Osteocyte (in vitro differentiated cells): ENCODE measurements around the gene UNKL. TPM values are rescaled to one million over a fixed set of nuclear protein-coding genes. Genes with fewer than 3 reads are reported as not detected.

ENCODE experiments used
- DNase-seq: peaks from one replicate; pipeline ENCODE4 v3.0.0; 2021; ENCODE audit warnings: mixed read lengths; ENCODE audit not compliant: unreplicated experiment; ENCODE audit errors: extremely low spot score
- H3K27ac Mint-ChIP-seq: one replicate; pipeline ENCODE4 v1.8.0; 2021; ENCODE audit warnings: mild to moderate bottlenecking, mixed read lengths; ENCODE audit not compliant: unreplicated experiment
- H3K27me3 Mint-ChIP-seq: one replicate; pipeline ENCODE4 v1.8.0; 2021; ENCODE audit warnings: mixed read lengths; ENCODE audit not compliant: unreplicated experiment
- H3K36me3 Mint-ChIP-seq: one replicate; pipeline ENCODE4 v1.8.0; 2021; ENCODE audit warnings: mixed read lengths; ENCODE audit not compliant: unreplicated experiment
- H3K4me1 Mint-ChIP-seq: one replicate; pipeline ENCODE4 v1.8.0; 2021; ENCODE audit warnings: mixed read lengths; ENCODE audit not compliant: unreplicated experiment
- H3K4me3 Mint-ChIP-seq: one replicate; pipeline ENCODE4 v1.8.0; 2021; ENCODE audit warnings: mild to moderate bottlenecking, moderate library complexity, mixed read lengths; ENCODE audit not compliant: unreplicated experiment
- H3K9me3 Mint-ChIP-seq: one replicate; pipeline ENCODE4 v1.8.0; 2021; ENCODE audit warnings: mixed read lengths; ENCODE audit not compliant: unreplicated experiment
- CTCF ChIP-seq: fragments of 200-600 bp; sonication (generic); IDR thresholded peaks from 2 replicates; pipeline ENCODE4 v1.5.0; 2021; ENCODE audit warnings: antibody characterized with exemption, mild to moderate bottlenecking, moderate library complexity
- total RNA-seq: library from RNA; stranded (reverse); gene quantifications from 2 replicates; pipeline ENCODE4 v1.2.1, GENCODE V29; 2021

UNKL gene
- total RNA-seq, 1 donor from 2014 or later: 34.4 TPM

GRCh38 chr16:1401061-1401757, 13.3 kb downstream of the UNKL start:
- no peaks in the 10 kb centered on the region for H3K27me3 Mint-ChIP-seq
- no peak overlapping the region for H3K4me3 Mint-ChIP-seq
- no peak for DNase-seq
- H3K9me3 Mint-ChIP-seq: no peaks in the 10 kb centered on the region
- no peak for TF ChIP-seq CTCF
- no peaks in the 10 kb centered on the region for H3K4me1 Mint-ChIP-seq
- H3K27ac Mint-ChIP-seq: no peak overlapping the region
- peaks cover 35% of the 10 kb centered on the region for H3K36me3 Mint-ChIP-seq

GRCh38 chr16:1398826-1399581, 15.5 kb downstream of the UNKL start:
- Mint-ChIP-seq H3K4me3 (no peak overlapping the region), H3K4me1 (no peaks in the 10 kb centered on the region), H3K27me3 (no peaks in the 10 kb centered on the region), H3K9me3 (no peaks in the 10 kb centered on the region), H3K27ac (no peak overlapping the region), H3K36me3 (peaks cover 33% of the 10 kb centered on the region)
- TF ChIP-seq CTCF: no peak
- no peak for DNase-seq

GRCh38 chr16:1398351-1398750, 16.2 kb downstream of the UNKL start:
- TF ChIP-seq CTCF: no peak
- Mint-ChIP-seq H3K27me3 (no peaks in the 10 kb centered on the region), H3K4me1 (no peaks in the 10 kb centered on the region), H3K27ac (no peak overlapping the region), H3K4me3 (no peak overlapping the region), H3K36me3 (peaks cover 32% of the 10 kb centered on the region), H3K9me3 (no peaks in the 10 kb centered on the region)
- DNase-seq: no peak

- H3K36me3 Mint-ChIP-seq: peaks cover 33% of the 10 kb centered on the region
- no peaks in the 10 kb centered on the region for H3K4me1 Mint-ChIP-seq
- H3K9me3 Mint-ChIP-seq: no peaks in the 10 kb centered on the region
- H3K27me3 Mint-ChIP-seq: no peaks in the 10 kb centered on the region
- DNase-seq: no peak
- no peak overlapping the region for H3K27ac Mint-ChIP-seq
- H3K4me3 Mint-ChIP-seq: no peak overlapping the region
- no peak for TF ChIP-seq CTCF
These were observed 16.7 kb downstream of the UNKL start for GRCh38 chr16:1397779-1398178.

- no peak overlapping the region for H3K27ac Mint-ChIP-seq
These were observed 19.0 kb downstream of the UNKL start for GRCh38 chr16:1395444-1396031.

More at GRCh38 chr16:1395444-1396031, 19.0 kb downstream of the UNKL start:
- Mint-ChIP-seq H3K27me3 (no peaks in the 10 kb centered on the region), H3K4me1 (no peaks in the 10 kb centered on the region), H3K36me3 (peaks cover 27% of the 10 kb centered on the region), H3K9me3 (no peaks in the 10 kb centered on the region), H3K4me3 (no peak overlapping the region)
- no peak for TF ChIP-seq CTCF
- no peak for DNase-seq
